Kidney (tissue), 14 donors: ENCODE results near the gene PRR23A. TPM values are rescaled to one million over a fixed set of nuclear protein-coding genes. Genes with fewer than 3 reads are reported as not detected.

Experiments used
- DNase-seq, 5 donors: peaks; one replicate each; pipeline ENCODE4 v3.0.0-alpha.2; 2013 to 2020
- FAIRE-seq: peaks from 2 replicates; lab custom pipeline; 2012; peaks lifted over from hg19 to GRCh38; lab: Jason Lieb, UNC
- H3K27ac ChIP-seq, 2 donors: one replicate each; pipeline ENCODE4 v1.7.0; 2013; ENCODE audit warnings: low read depth in 2 of 2, low read length in 2 of 2, inconsistent platforms in 1 of 2
- H3K27me3 ChIP-seq: one replicate; pipeline ENCODE4 v1.7.1; 2013; ENCODE audit warnings: low read length, inconsistent platforms; ENCODE audit not compliant: control insufficient read depth, insufficient read depth
- H3K36me3 ChIP-seq, 3 donors: one replicate each; pipeline versions ENCODE4 v1.7.0 to v1.7.1; 2013; ENCODE audit warnings: low read length in 3 of 3, control low read depth in 1 of 3, inconsistent platforms in 1 of 3; ENCODE audit not compliant: insufficient read depth in 3 of 3, control insufficient read depth in 2 of 3
- H3K4me1 ChIP-seq, 3 donors: one replicate each; pipeline versions ENCODE4 v1.7.0 to v1.7.1; 2013; ENCODE audit warnings: low read length in 3 of 3, inconsistent platforms in 1 of 3, low read depth in 1 of 3; ENCODE audit not compliant: control insufficient read depth in 2 of 3, insufficient read depth in 2 of 3
- H3K4me3 ChIP-seq, 3 donors: one replicate each; pipeline versions ENCODE4 v1.7.0 to v1.8.1; 2013; ENCODE audit warnings: low read length in 3 of 3, control low read depth in 1 of 3, inconsistent platforms in 1 of 3
- H3K9ac ChIP-seq, 3 donors: one replicate each; pipeline versions ENCODE4 v1.7.0 to v1.7.1; 2013; ENCODE audit warnings: low read length in 3 of 3, control low read depth in 1 of 3, inconsistent platforms in 1 of 3
- H3K9me3 ChIP-seq, 3 donors: one replicate each; pipeline versions ENCODE4 v1.7.0 to v1.7.1; 2013; ENCODE audit warnings: low read length in 3 of 3, control low read depth in 1 of 3, inconsistent platforms in 1 of 3; ENCODE audit not compliant: control insufficient read depth in 2 of 3, insufficient read depth in 1 of 3
- intact Hi-C: fragments of 100-400 bp; cut with DNase I; formaldehyde crosslinking; loops from one replicate; pipeline ENCODE4 v1.11.1; 2022
- polyA plus RNA-seq: library from polyadenylated mRNA; stranded (reverse); fragments of 350-450 nt; fragmentation: Illumina TruSeq; extraction: RNeasy Lipid Tissue Mini Kit (QIAGEN cat#74804); gene quantifications from one replicate; pipeline ENCODE4 v1.2.3, GENCODE V29; 2014; ENCODE audit warnings: low read depth, low replicate concordance; ENCODE audit not compliant: insufficient read depth
- total RNA-seq: library from RNA; stranded (reverse); fragmentation: NEBNext Ultra II Directional; extraction: Animal tissue kit (Norgen Biotek cat#: 25700); gene quantifications from one replicate; pipeline ENCODE4 v1.2.1, GENCODE V29; 2021
- TF ChIP-seq, protein P1 (sequence below): IDR thresholded peaks from 3 replicates; pipeline ENCODE4 v1.5.1; 2012; ENCODE audit warnings: mild to moderate bottlenecking, moderate library complexity, borderline replicate concordance; ENCODE audit not compliant: insufficient read depth; ENCODE audit errors: extremely low read depth
- donor health status: control.
- donor health status: control.
- donor health status: control.
- donor health status: control.
- donor health status: control.
- donor health status: DM: yes; HTN: yes; CAD: no.
- donor health status: Normal renal cell carcinoma (clear cell type).

The PRR23A gene
- total and polyA plus RNA-seq, 2 donors from 2014 or later, result not detected

- DNase-seq (no peak), FAIRE-seq (no peak)
- Histone ChIP-seq H3K9ac (no peak overlapping the region), H3K36me3 (no peaks in the 10 kb centered on the region), H3K27me3 (no peaks in the 10 kb centered on the region), H3K4me1 (no peaks in the 10 kb centered on the region), H3K4me3 (no peak overlapping the region), H3K9me3 (no peaks in the 10 kb centered on the region), H3K27ac (no peak overlapping the region)
- intact Hi-C loops, result no loop called here
- TF ChIP-seq, protein P1, sequence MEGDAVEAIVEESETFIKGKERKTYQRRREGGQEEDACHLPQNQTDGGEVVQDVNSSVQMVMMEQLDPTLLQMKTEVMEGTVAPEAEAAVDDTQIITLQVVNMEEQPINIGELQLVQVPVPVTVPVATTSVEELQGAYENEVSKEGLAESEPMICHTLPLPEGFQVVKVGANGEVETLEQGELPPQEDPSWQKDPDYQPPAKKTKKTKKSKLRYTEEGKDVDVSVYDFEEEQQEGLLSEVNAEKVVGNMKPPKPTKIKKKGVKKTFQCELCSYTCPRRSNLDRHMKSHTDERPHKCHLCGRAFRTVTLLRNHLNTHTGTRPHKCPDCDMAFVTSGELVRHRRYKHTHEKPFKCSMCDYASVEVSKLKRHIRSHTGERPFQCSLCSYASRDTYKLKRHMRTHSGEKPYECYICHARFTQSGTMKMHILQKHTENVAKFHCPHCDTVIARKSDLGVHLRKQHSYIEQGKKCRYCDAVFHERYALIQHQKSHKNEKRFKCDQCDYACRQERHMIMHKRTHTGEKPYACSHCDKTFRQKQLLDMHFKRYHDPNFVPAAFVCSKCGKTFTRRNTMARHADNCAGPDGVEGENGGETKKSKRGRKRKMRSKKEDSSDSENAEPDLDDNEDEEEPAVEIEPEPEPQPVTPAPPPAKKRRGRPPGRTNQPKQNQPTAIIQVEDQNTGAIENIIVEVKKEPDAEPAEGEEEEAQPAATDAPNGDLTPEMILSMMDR, result no peak
Measured at GRCh38 chr3:138974462-138974861, 31.6 kb downstream of the PRR23A start.

GRCh38 chr3:138972941-138973340, 33.1 kb downstream of the PRR23A start:
- FAIRE-seq (no peak), DNase-seq (no peak)
- intact Hi-C loops, result no loop called here
- H3K27ac ChIP-seq, result no peak overlapping the region
- no peak overlapping the region for H3K9ac ChIP-seq
- H3K4me3 ChIP-seq, result no peak overlapping the region
- H3K9me3 ChIP-seq, result no peaks in the 10 kb centered on the region
- no peaks in the 10 kb centered on the region for H3K27me3 ChIP-seq
- H3K4me1 ChIP-seq, result no peaks in the 10 kb centered on the region
- no peaks in the 10 kb centered on the region for H3K36me3 ChIP-seq
- TF ChIP-seq, protein P1, result no peak

DNA sequence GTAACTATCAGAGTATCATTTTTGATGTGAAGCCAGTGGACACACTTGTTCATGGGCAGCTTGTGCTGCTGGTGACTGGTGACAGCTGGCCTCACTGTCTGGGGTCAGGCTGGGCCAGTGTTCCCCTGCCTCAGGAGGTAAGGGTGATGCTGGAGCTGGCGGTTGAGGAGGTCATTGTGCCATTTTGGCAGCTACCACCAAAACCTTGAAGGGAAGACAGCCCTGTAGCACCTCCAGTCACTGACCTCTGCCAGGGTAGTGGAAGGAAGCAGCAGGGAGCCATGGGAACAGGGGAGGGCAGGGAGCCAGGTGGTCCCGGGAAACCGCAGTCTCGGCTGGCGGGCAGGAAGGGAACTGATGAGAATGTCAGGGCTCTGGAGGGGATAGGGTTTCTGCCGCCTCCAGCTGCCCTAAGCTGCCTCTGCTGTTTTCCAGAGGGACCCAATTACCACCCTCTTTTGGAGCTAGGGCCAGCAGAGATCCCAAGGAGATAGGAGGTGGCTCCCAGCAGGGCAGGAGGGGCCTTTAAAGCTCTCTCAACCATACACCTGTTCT, 34.2 kb downstream of the PRR23A start:
- Histone ChIP-seq H3K36me3 (no peaks in the 10 kb centered on the region), H3K27ac (no peak overlapping the region), H3K27me3 (no peaks in the 10 kb centered on the region), H3K4me1 (no peaks in the 10 kb centered on the region), H3K9me3 (no peaks in the 10 kb centered on the region), H3K4me3 (no peak overlapping the region), H3K9ac (no peak overlapping the region)
- TF ChIP-seq, protein P1, result no peak
- FAIRE-seq (no peak), DNase-seq (peak in 1 of 5 donors; percentile 4)
- intact Hi-C loops, result no loop called here

DNA sequence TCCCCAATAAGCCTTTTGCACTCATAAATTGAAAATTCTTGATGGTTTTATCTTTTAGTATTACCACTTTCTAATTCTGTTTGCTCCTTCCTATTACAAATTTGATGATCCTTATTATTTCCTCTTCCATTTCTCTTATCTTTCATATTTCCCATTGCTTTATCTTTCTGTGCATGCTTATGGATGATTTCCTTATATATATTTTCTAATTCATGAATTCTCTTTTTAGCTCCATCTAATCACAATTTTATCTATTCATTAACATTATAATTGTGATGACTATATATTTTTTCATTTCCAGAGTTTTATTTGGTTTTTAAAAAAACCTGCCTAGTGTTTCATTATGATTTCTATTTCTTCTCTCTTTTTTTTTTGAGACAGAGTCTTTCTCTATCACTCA, 41.1 kb downstream of the PRR23A start:
- no peak for DNase-seq
- no peak for FAIRE-seq

More for the DNA sequence above, 41.1 kb downstream of the PRR23A start:
- no peak overlapping the region for H3K9ac ChIP-seq
- H3K27me3 ChIP-seq, result peaks cover 7% of the 10 kb centered on the region
- intact Hi-C loops, result no loop called here
- H3K27ac ChIP-seq, result no peak overlapping the region
- TF ChIP-seq, protein P1, result no peak
- no peaks in the 10 kb centered on the region for H3K4me1 ChIP-seq
- H3K36me3 ChIP-seq, result no peaks in the 10 kb centered on the region
- no peak overlapping the region for H3K4me3 ChIP-seq
- peaks cover 0 to 18% (median 0%) of the 10 kb centered on the region in 3 donors for H3K9me3 ChIP-seq
